Hematopoietic multipotent progenitor cell treated with erythropoietin and hydrocortisone succinate and interleukin-3 and kit ligand, for 15 days (in vitro differentiated cells): Measurements from ENCODE around the gene CNNM2.

Source experiments
- DNase-seq: peaks from one replicate; pipeline ENCODE4 v3.0.0-alpha.2; 2015; ENCODE audit warnings: low spot score

The CNNM2 gene

GRCh38 chr10:103077020-103077419, 158.9 kb downstream of the CNNM2 start:
- no peak for DNase-seq

- DNase-seq = no peak
These were observed 159.6 kb downstream of the CNNM2 start for GRCh38 chr10:103077491-103078308.

DNA sequence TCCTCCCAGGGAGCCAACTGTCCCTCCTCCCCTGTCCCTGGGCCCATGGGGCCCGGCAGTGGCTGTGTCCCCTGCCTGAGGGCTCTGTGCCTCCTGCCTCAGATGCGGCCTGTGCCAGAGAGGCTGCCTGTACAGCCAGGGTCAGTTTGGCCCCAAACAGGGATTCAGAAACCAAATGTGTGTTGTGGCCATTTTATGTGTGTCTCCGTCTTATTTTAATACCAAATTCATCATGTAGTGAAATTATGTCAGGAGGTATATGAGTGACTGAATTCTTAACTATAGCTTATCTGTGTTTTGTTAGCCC, 160.2 kb downstream of the CNNM2 start:
- DNase-seq = no peak

GRCh38 chr10:103078676-103079075, 160.6 kb downstream of the CNNM2 start:
- no peak for DNase-seq

DNA sequence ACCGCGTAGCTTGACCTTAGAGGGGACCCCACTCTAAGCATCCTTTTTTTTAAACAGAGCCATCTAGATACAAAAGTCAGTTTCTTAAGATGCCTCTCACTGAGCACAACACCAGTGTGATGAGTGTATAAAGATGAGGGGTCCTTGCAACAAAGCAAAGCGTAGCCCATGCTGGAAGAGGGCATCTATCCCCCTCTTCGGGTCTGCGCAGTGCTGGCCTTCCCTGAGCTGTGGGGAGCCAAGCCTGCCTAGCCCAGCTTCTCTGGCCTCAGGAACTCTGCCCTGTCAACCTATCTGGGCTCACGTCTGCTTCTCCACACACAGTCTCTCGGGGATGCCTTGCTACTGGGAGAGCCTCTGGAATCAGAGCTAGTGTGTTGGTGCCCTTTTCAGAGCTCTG, 161.0 kb downstream of the CNNM2 start:
- no peak for DNase-seq

- no peak for DNase-seq
These were observed 161.9 kb downstream of the CNNM2 start for GRCh38 chr10:103079946-103080345.

DNA sequence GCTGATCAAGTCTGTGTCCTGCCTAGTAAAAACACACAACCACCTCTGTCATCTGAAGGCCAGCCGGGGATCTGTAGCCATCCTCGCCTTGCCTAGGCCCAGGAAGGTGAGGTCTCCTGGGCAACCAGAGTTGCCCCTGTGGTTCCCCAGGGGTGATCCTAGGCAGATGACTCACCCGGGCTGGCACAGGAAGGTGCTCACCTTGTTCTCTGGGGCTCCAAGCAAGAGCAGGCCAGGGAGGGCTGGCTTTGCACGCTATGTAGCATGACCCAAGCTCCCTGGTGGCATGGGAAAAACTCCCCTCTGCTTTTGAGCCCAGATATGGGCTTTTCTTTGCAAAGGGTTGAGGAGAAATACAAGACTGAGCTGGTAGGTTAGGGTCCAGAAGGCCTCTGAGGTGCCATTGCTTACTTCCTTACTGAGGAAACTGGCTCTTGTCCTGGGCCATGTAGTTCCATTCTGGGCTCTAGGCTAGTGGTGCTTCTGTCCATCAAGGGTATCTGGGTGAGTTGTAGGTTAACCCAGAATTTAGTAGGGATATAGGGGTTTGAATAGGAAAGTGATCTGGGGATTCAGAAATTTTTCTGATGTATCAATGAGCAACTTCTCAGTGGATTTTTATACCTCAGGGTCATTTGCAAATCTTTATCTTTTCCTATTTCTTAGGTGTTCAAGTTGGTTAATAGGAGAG, 162.9 kb downstream of the CNNM2 start:
- DNase-seq = no peak

- DNase-seq = no peak
These were observed 164.6 kb downstream of the CNNM2 start for GRCh38 chr10:103082683-103083082.

GRCh38 chr10:103083266-103083976, 165.3 kb downstream of the CNNM2 start:
- DNase-seq = no peak

DNA sequence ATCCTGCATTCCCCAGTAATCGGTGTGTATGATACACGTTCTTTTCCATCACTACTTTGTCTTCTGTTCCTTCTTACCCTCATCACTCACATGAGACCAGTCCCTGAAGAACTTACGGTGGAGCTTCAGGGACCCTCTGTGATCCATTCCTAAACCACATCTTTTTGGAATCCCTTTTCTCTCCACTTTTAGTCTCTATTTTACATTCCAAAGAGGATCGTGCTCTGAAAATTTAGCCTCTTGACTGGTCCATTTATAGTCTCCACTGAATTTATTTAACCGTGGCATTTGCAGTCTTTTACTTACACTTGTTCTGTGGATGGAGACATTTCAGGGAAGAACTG, 165.9 kb downstream of the CNNM2 start:
- no peak for DNase-seq

GRCh38 chr10:103086261-103086660, 168.2 kb downstream of the CNNM2 start:
- no peak for DNase-seq

DNA sequence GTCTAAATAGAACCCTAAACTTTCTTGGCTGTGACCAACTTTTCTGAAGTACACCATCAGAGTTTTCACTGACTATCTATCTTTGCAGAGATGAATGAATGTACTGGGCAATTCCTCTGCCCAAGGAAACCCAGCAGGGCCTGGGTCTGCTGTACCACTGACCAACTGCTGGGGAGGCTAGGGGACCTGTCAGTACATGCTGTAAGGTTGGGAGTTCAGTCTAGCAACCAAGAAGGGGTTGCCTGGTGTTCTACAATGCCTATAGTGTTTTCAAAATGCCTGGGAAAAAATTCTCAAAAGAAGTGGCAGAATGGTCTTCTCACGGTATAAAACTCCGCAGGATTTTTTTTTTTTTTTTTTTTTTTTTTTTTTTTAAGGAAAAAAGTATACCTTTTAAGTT, 168.7 kb downstream of the CNNM2 start:
- no peak for DNase-seq

- no peak for DNase-seq
These were observed 171.4 kb downstream of the CNNM2 start for GRCh38 chr10:103089493-103089892.

GRCh38 chr10:103090911-103091310, 172.8 kb downstream of the CNNM2 start:
- DNase-seq = no peak

DNA sequence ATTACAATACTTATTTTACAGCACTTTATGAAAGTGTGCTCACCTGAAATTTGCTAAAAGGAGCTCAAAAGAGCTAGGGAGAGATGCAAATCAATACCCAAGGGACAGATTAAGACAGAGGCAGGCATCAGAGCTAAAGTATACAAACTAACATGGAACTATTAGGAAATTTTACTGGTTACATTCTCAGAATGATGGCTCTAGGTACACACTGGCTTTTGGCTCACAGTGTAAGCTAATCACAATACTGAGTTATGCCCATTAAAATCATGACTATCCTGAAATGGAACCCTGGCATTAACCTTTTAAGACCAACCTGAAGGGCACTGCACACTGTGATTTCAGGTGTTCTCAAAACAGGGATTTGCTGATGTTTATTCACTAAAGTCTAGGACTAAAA, 176.9 kb downstream of the CNNM2 start:
- DNase-seq = no peak

GRCh38 chr10:103096130-103096529, 178.0 kb downstream of the CNNM2 start:
- DNase-seq = no peak

DNA sequence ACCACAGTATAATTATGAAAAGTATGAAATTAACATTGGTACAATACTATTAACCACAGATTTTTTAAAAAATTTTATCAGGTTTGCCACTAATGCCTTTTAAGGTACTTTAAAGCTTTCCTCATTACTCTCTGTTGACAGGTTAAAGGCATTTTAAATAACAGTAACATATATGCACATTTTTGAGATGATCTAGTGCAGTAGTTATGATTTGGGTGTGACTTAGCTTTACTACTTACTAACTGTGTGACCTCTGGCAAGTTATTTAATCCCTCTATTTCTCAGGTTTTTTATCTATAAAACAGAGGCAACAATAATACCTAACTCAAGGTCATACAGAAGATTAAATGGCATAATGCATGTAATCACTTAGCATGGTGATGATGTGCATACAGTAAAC, 180.1 kb downstream of the CNNM2 start:
- no peak for DNase-seq

DNA sequence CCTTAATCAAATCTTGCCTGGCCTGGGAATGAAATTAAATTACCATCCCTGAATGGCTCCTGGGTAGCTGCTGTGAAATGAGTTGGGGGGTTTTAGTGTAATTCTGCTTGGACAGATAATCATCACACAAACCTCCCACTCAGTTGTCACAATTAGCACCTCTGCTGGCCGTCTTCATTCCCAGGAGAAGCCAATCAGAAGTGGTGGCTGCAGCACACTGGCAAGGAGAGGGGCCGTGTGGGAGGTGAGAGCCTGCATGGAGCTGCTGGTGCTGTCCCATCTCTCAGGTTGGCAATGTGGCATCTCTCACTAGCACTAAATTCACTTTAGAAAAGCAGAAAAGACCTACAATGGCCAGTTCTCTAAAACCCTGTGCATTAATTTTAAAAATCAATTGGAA, 182.5 kb downstream of the CNNM2 start:
- no peak for DNase-seq

DNA sequence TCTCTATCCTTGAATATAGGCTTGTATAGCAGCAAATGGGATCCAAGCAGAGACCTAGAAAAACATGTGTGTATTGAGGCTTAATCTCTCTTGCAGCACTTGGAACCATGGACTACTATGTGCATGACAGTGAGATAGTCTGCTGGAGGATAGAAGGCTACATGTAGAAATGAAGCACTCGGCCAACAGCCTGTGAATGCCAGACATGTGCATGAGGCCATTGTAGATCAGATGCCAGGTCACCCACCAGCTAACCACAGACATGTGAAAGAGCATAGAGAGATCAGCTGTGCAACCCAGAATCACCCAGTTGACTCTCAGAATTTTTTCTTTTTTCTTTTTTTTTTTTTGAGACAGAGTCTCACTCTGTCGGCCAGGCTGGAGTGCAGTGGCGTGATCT, 184.1 kb downstream of the CNNM2 start:
- no peak for DNase-seq

- no peak for DNase-seq
These were observed 185.9 kb downstream of the CNNM2 start for GRCh38 chr10:103103989-103104388.

- no peak for DNase-seq
These were observed 186.6 kb downstream of the CNNM2 start for GRCh38 chr10:103104721-103105120.

DNA sequence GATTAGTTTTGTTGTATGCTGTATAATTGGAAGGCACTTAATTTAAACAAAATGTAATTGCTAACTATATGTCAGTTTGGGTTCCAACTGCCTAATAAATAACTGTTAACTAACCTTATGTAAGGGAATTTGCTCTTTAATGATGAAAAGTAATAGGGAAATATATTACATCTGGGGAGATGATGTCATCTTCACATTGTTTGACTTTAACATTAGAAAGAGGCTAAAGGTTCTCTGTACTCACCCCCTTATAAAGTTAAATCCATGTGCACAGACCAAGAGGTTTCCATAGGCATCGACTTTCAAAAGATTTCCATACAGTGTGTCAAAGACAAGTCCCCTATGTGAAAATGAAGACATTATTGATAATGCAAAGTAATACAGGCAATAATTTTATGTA, 187.4 kb downstream of the CNNM2 start:
- no peak for DNase-seq

DNA sequence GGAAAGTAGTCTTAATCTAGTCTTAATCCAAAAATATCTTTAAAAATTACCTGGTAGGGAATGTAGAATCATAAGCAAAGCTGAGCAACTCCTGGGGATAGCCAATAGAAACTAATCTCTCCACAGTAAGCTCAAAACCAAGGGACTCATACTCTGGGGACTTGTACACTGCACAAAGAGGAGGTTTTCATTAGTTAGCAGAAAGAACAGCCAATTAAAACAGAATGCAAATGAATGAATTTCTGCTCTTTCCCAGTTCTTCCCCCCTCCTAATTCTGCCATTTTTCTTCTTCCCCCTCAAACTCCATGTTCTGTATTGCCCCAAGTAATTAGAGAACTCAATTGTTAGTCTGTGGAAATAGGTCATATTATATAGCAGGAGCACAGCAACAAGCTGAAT, 188.4 kb downstream of the CNNM2 start:
- DNase-seq = no peak
